GM23338 (cell line): Measurements from ENCODE around the gene PGBD5. TPM values are rescaled to one million over a fixed set of nuclear protein-coding genes. Genes with fewer than 3 reads are reported as not detected.

ENCODE experiments used
- ATAC-seq: fragments of 200-7000 bp; cut with Tn5 transposase; 3 replicates; pipeline ENCODE4 v1.9.1; 2020
- DNase-seq: peaks from one replicate; pipeline ENCODE4 v3.0.0-alpha.2; 2015; ENCODE audit warnings: low spot score
- H2AFZ ChIP-seq: fragments of 200-600 bp; sonication (generic); 2 replicates; pipeline ENCODE4 v1.8.0; 2016; ENCODE audit warnings: antibody characterized with exemption, mild to moderate bottlenecking, moderate library complexity
- H3F3A ChIP-seq: fragments of 200-600 bp; sonication (generic); replicated peaks from 2 replicates; pipeline ENCODE4 v1.8.0; 2017; ENCODE audit warnings: antibody characterized with exemption, mixed run types, low read depth
- H3K27ac ChIP-seq: fragments of 200-600 bp; sonication (generic); 2 replicates; pipeline ENCODE4 v1.6.1; 2016; ENCODE audit warnings: low read depth
- H3K27me3 ChIP-seq: fragments of 200-600 bp; sonication (generic); 2 replicates; pipeline ENCODE4 v1.8.0; 2016; ENCODE audit warnings: mild to moderate bottlenecking, mixed run types, moderate library complexity; ENCODE audit not compliant: insufficient read depth
- H3K36me3 ChIP-seq: fragments of 200-600 bp; sonication (generic); 2 replicates; pipeline ENCODE4 v1.8.0; 2016; ENCODE audit warnings: mild to moderate bottlenecking; ENCODE audit not compliant: insufficient read depth
- H3K4me1 ChIP-seq: fragments of 200-600 bp; sonication (generic); 2 replicates; pipeline ENCODE4 v1.8.0; 2016; ENCODE audit warnings: mild to moderate bottlenecking, moderate library complexity; ENCODE audit not compliant: insufficient read depth
- H3K4me2 ChIP-seq: fragments of 200-600 bp; sonication (generic); 2 replicates; pipeline ENCODE4 v1.7.1; 2017; ENCODE audit warnings: mixed run types
- H3K4me3 ChIP-seq: fragments of 200-600 bp; sonication (generic); 2 replicates; pipeline ENCODE4 v1.6.1; 2016; ENCODE audit warnings: mixed run types
- H3K79me2 ChIP-seq: fragments of 200-600 bp; sonication (generic); replicated peaks from 2 replicates; pipeline ENCODE4 v1.8.0; 2017; ENCODE audit warnings: mild to moderate bottlenecking; ENCODE audit not compliant: insufficient read depth
- H3K9me2 ChIP-seq: fragments of 200-600 bp; sonication (generic); 2 replicates; pipeline ENCODE4 v1.8.0; 2017; ENCODE audit not compliant: insufficient read depth
- H4K20me1 ChIP-seq: fragments of 200-600 bp; sonication (generic); replicated peaks from 2 replicates; pipeline ENCODE4 v1.8.0; 2017; ENCODE audit warnings: mild to moderate bottlenecking; ENCODE audit not compliant: insufficient read depth
- H3K27ac Mint-ChIP-seq: 2 replicates; pipeline ENCODE4 v1.8.0; 2020; ENCODE audit warnings: inconsistent platforms, mild to moderate bottlenecking, moderate library complexity, mixed read lengths
- H3K27me3 Mint-ChIP-seq: 3 replicates; pipeline ENCODE4 v1.8.0; 2022; ENCODE audit warnings: low read depth, mild to moderate bottlenecking, moderate library complexity, mixed read lengths, inconsistent platforms; ENCODE audit not compliant: insufficient read depth, poor library complexity
- H3K36me3 Mint-ChIP-seq: 3 replicates; pipeline ENCODE4 v1.8.0; 2021; ENCODE audit warnings: low read depth, mild to moderate bottlenecking, inconsistent platforms, moderate library complexity, mixed read lengths
- H3K4me1 Mint-ChIP-seq: 3 replicates; pipeline ENCODE4 v1.8.0; 2020; ENCODE audit warnings: mild to moderate bottlenecking, inconsistent platforms, mixed read lengths
- H3K4me3 Mint-ChIP-seq: 3 replicates; pipeline ENCODE4 v1.8.0; 2021; ENCODE audit warnings: moderate library complexity, mild to moderate bottlenecking, inconsistent platforms, mixed read lengths
- H3K9me3 Mint-ChIP-seq: 3 replicates; pipeline ENCODE4 v1.8.0; 2020; ENCODE audit warnings: moderate library complexity, mild to moderate bottlenecking, inconsistent platforms, mixed read lengths
- CREB1 ChIP-seq: fragments of 250-450 bp; sonication (Bioruptor Pico); IDR thresholded peaks from 2 replicates; pipeline ENCODE4 v1.5.0; 2020; ENCODE audit warnings: low read depth, mild to moderate bottlenecking, moderate library complexity
- CTCF ChIP-seq, 2 experiments: fragments of 200-600 bp in 1 of 2; sonication (generic) in 1 of 2; conservative IDR thresholded peaks; 2 replicates each; pipeline versions ENCODE4 v1.5.1 to v1.6.1; 2016 to 2017; ENCODE audit warnings: antibody characterized with exemption in 2 of 2, low read depth in 2 of 2, mild to moderate bottlenecking in 2 of 2, moderate library complexity in 1 of 2
- EZH2 ChIP-seq: fragments of 200-600 bp; sonication (generic); IDR thresholded peaks from one replicate; pipeline ENCODE4 v1.8.0; 2017; ENCODE audit warnings: antibody characterized with exemption, mild to moderate bottlenecking, low read depth; ENCODE audit not compliant: unreplicated experiment
- EZH2phosphoT487 ChIP-seq: fragments of 200-600 bp; sonication (generic); IDR thresholded peaks from one replicate; pipeline ENCODE4 v1.8.1; 2018; ENCODE audit warnings: antibody characterized with exemption; ENCODE audit not compliant: unreplicated experiment
- JUNB ChIP-seq: IDR thresholded peaks from one replicate; pipeline ENCODE4 v1.6.1; 2016; ENCODE audit warnings: antibody characterized with exemption; ENCODE audit not compliant: unreplicated experiment
- NANOG ChIP-seq: IDR thresholded peaks from 2 replicates; pipeline ENCODE4 v1.6.1; 2016; ENCODE audit warnings: antibody characterized with exemption, borderline replicate concordance
- POLR2AphosphoS5 ChIP-seq: IDR thresholded peaks from 2 replicates; pipeline ENCODE4 v1.6.1; 2016; ENCODE audit warnings: antibody characterized with exemption, low read depth
- REST ChIP-seq: IDR thresholded peaks from one replicate; pipeline ENCODE4 v1.6.1; 2018; ENCODE audit warnings: antibody characterized with exemption; ENCODE audit not compliant: unreplicated experiment
- STAT1 ChIP-seq: IDR thresholded peaks from one replicate; pipeline ENCODE4 v1.6.1; 2016; ENCODE audit warnings: antibody characterized with exemption; ENCODE audit not compliant: unreplicated experiment
- ZNF114 ChIP-seq: fragments of 250-450 bp; sonication (Bioruptor Pico); IDR thresholded peaks from 2 replicates; pipeline ENCODE4 v1.5.0; 2020; ENCODE audit warnings: mild to moderate bottlenecking, moderate library complexity
- ZNF331 ChIP-seq: fragments of 250-450 bp; sonication (Bioruptor Pico); IDR thresholded peaks from 2 replicates; pipeline ENCODE4 v1.5.0; 2020; ENCODE audit warnings: low read depth, mild to moderate bottlenecking, moderate library complexity
- polyA plus RNA-seq: library from polyadenylated mRNA; unstranded; fragments of >200 nt; fragmentation: Nextera tagmentation; extraction: Ambion mirVana; gene quantifications from 2 replicates; pipeline ENCODE4 v1.2.1, GENCODE V29; 2016
- total RNA-seq: library from RNA; depleted of rRNA; stranded (reverse); fragments of >200 nt; shearing (Covaris generic); gene quantifications from 2 replicates; pipeline ENCODE4 v1.2.3, GENCODE V29; 2014
- TF ChIP-seq, protein P1 (sequence below): fragments of 250-450 bp; sonication (Bioruptor Pico); IDR thresholded peaks from 2 replicates; pipeline ENCODE4 v1.5.0; 2020; ENCODE audit warnings: mild to moderate bottlenecking, moderate library complexity
- TF ChIP-seq, protein P2 (sequence below): IDR thresholded peaks from 2 replicates; pipeline ENCODE4 v1.6.1; 2016; ENCODE audit warnings: antibody characterized with exemption

Gene PGBD5
- total and polyA plus RNA-seq, 2 experiments from 2014 or later, result 3.4 to 16.6 TPM

DNA sequence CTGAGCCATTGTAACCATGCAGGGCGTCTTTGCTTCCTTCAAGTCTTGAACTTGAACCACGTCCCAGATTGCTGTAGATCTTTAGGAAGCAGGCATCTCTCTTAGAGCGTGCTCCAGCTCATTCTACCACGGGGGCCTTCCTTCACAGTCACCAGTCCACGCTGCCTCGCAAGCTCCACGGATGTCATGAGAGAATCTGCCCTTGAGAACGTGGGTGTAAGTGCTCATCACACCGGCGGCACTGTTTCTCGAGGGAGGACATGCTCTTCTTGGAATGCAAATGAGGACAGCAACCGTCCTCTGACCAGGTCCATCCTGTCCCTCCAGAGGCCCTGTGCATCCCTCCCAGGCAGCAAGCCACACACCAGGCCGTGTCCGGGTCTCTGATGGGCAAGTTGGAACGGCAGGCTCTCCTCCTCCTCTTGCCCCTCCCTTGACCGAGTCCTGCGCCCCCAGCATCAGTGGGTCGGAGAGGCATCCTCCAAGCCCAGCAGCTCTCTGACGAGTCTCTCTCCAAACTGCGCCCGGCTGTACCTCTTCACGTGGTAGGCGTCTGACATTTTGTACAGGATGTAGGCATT, 103.1 kb downstream of the PGBD5 start:
- no peaks in the 10 kb centered on the region for H3K9me2 ChIP-seq
- ATAC-seq (no peak), DNase-seq (no peak)
- H3K4me1 Mint-ChIP-seq, result peaks cover 4% of the 10 kb centered on the region
- H2AFZ ChIP-seq, result no peak overlapping the region
- no peak overlapping the region for H3K4me2 ChIP-seq
- no peak overlapping the region for H3K4me3 ChIP-seq
- H3K36me3 ChIP-seq, result no peaks in the 10 kb centered on the region
- H4K20me1 ChIP-seq, result no peaks in the 10 kb centered on the region
- H3K27ac ChIP-seq, result no peak overlapping the region
- H3K36me3 Mint-ChIP-seq, result peaks cover 53% of the 10 kb centered on the region
- TF ChIP-seq POLR2AphosphoS5 (no peak), CREB1 (no peak), ZNF331 (CRISPR knock-in tag) (no peak), CTCF (conservative IDR thresholded peaks at IDR 0.05; ENCODE audit: low read depth in 2 of 2) (no peak), NANOG (no peak), REST (no peak), ZNF114 (CRISPR knock-in tag) (no peak), EZH2phosphoT487 (no peak), STAT1 (no peak), EZH2 (no peak), JUNB (no peak)
- TF ChIP-seq, protein P1, sequence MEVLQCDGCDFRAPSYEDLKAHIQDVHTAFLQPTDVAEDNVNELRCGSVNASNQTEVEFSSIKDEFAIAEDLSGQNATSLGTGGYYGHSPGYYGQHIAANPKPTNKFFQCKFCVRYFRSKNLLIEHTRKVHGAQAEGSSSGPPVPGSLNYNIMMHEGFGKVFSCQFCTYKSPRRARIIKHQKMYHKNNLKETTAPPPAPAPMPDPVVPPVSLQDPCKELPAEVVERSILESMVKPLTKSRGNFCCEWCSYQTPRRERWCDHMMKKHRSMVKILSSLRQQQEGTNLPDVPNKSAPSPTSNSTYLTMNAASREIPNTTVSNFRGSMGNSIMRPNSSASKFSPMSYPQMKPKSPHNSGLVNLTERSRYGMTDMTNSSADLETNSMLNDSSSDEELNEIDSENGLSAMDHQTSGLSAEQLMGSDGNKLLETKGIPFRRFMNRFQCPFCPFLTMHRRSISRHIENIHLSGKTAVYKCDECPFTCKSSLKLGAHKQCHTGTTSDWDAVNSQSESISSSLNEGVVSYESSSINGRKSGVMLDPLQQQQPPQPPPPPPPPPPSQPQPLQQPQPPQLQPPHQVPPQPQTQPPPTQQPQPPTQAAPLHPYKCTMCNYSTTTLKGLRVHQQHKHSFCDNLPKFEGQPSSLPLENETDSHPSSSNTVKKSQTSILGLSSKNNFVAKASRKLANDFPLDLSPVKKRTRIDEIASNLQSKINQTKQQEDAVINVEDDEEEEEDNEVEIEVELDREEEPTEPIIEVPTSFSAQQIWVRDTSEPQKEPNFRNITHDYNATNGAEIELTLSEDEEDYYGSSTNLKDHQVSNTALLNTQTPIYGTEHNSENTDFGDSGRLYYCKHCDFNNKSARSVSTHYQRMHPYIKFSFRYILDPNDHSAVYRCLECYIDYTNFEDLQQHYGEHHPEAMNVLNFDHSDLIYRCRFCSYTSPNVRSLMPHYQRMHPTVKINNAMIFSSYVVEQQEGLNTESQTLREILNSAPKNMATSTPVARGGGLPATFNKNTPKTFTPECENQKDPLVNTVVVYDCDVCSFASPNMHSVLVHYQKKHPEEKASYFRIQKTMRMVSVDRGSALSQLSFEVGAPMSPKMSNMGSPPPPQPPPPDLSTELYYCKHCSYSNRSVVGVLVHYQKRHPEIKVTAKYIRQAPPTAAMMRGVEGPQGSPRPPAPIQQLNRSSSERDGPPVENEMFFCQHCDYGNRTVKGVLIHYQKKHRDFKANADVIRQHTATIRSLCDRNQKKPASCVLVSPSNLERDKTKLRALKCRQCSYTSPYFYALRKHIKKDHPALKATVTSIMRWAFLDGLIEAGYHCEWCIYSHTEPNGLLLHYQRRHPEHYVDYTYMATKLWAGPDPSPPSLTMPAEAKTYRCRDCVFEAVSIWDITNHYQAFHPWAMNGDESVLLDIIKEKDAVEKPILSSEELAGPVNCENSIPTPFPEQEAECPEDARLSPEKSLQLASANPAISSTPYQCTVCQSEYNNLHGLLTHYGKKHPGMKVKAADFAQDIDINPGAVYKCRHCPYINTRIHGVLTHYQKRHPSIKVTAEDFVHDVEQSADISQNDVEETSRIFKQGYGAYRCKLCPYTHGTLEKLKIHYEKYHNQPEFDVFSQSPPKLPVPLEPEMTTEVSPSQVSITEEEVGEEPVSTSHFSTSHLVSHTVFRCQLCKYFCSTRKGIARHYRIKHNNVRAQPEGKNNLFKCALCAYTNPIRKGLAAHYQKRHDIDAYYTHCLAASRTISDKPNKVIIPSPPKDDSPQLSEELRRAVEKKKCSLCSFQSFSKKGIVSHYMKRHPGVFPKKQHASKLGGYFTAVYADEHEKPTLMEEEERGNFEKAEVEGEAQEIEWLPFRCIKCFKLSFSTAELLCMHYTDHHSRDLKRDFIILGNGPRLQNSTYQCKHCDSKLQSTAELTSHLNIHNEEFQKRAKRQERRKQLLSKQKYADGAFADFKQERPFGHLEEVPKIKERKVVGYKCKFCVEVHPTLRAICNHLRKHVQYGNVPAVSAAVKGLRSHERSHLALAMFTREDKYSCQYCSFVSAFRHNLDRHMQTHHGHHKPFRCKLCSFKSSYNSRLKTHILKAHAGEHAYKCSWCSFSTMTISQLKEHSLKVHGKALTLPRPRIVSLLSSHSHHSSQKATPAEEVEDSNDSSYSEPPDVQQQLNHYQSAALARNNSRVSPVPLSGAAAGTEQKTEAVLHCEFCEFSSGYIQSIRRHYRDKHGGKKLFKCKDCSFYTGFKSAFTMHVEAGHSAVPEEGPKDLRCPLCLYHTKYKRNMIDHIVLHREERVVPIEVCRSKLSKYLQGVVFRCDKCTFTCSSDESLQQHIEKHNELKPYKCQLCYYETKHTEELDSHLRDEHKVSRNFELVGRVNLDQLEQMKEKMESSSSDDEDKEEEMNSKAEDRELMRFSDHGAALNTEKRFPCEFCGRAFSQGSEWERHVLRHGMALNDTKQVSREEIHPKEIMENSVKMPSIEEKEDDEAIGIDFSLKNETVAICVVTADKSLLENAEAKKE (CRISPR knock-in tag), result no peak
- TF ChIP-seq, protein P2, sequence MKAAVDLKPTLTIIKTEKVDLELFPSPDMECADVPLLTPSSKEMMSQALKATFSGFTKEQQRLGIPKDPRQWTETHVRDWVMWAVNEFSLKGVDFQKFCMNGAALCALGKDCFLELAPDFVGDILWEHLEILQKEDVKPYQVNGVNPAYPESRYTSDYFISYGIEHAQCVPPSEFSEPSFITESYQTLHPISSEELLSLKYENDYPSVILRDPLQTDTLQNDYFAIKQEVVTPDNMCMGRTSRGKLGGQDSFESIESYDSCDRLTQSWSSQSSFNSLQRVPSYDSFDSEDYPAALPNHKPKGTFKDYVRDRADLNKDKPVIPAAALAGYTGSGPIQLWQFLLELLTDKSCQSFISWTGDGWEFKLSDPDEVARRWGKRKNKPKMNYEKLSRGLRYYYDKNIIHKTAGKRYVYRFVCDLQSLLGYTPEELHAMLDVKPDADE, result no peak
- H3K79me2 ChIP-seq, result no peaks in the 10 kb centered on the region
- H3K4me3 Mint-ChIP-seq, result no peak overlapping the region
- no peaks in the 10 kb centered on the region for H3K27me3 ChIP-seq
- H3K27ac Mint-ChIP-seq, result no peak overlapping the region
- H3K9me3 Mint-ChIP-seq, result no peaks in the 10 kb centered on the region
- peaks cover 10% of the 10 kb centered on the region for H3K27me3 Mint-ChIP-seq
- H3F3A ChIP-seq, result no peaks in the 10 kb centered on the region
- H3K4me1 ChIP-seq, result no peaks in the 10 kb centered on the region
